GM18909 (cell line): Measurements from ENCODE around the gene SPATA31E1.

ENCODE experiments used
- ATAC-seq: cut with Tn5 transposase; IDR thresholded peaks from one replicate; pipeline ENCODE4 v1.9.1; 2021; ENCODE audit warnings: mild to moderate bottlenecking; ENCODE audit not compliant: unreplicated experiment, poor library complexity

SPATA31E1 gene

DNA sequence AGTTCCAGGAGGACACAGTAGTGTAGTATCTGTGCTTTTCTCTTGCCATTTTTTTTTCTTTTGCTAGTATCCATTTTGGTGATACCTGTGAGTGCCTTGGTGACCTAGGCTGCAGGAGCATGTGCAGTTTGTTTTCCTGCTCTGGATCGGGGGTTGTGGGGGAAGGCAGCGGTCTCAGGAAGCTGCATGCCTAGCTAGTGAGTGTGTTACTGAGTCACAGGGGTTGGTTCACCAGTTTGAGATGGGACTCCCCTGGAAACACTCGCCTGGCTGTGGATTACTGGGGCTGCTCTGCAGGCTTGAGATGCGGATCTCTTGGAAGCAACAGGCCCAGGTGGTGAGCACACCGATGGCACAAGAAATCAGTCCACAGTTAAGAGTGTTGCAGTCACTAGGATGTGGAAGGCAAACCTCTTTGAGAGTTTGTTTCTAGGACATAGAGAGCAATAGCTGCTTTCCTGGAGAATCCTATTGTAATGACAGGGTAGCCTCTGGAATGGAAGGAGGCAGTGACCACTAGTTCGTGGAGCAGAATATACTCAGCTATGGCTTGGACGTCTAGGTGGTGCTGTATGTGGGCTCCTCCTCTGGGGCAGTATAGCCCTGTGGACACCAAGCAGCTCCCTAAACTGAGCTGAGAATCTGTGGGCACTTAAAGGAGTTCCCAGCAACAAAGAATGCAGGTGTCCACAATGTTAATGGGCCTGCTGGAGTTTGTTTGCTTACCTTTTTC, 20.0 kb upstream of the SPATA31E1 start:
- no peak for ATAC-seq

GRCh38 chr9:87863882-87864465, 18.7 kb upstream of the SPATA31E1 start:
- ATAC-seq = no peak

DNA sequence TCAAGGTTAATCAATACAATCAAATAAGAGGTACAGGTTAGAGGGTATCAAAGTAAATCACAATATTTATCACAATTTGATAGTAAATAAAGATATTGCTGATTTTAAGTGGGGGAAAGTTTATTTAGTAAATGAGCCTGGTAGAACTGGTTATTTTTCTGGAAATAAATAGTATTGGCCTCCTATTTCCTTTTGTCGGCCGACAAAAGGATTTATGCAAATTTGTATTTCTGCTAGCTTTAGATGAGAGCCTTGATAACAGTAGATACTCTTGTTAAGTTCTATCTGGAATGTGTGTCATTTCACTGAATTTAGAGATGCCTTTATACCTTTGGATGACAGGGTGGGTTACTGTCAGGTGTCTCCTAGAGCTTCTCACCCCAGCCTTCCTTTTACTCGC, 17.8 kb upstream of the SPATA31E1 start:
- no peak for ATAC-seq

DNA sequence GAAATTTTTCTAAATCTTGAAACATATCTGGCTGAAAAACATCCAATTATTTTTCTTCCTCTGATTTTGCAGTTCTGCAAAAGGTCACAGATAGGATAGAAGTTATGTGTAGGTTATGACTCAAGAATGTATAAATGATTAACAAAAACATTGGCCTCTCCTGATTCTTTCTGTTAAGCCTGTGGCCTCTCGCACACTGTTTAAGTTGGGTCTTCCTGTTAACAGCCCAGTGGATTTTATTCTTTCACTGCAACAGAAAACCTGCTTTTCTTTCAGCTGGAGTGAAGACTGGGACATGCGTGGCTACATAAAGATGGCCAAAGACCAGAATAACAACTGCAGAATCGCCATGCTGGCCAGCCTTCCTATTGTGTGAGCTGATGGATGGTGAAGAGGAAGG, 17.1 kb upstream of the SPATA31E1 start:
- ATAC-seq = no peak

DNA sequence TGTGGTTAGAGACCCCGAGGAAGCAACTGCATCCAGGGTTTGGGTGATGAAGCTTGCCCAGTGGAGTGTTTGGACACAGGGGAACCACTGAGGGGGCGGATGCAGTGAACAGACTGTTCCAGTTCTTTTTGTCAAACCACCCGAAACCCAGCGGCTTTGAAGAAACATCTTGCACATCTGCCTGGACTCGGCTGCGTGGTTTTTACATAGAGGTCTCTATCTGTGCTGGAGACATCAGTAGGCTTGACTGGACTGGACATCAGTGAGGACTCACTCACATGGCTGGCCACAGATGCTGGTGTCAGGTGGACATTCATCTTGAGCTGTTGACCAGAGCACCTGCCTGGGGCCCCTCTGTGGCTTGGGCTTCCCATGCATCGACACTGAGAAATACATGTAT, 15.3 kb upstream of the SPATA31E1 start:
- no peak for ATAC-seq

GRCh38 chr9:87868175-87868574, 14.5 kb upstream of the SPATA31E1 start:
- ATAC-seq = no peak

GRCh38 chr9:87868635-87869034, 14.0 kb upstream of the SPATA31E1 start:
- no peak for ATAC-seq

- ATAC-seq = no peak
Observed at GRCh38 chr9:87869082-87869481, 13.6 kb upstream of the SPATA31E1 start.

- no peak for ATAC-seq
Observed at GRCh38 chr9:87871425-87872078, 11.1 kb upstream of the SPATA31E1 start.

DNA sequence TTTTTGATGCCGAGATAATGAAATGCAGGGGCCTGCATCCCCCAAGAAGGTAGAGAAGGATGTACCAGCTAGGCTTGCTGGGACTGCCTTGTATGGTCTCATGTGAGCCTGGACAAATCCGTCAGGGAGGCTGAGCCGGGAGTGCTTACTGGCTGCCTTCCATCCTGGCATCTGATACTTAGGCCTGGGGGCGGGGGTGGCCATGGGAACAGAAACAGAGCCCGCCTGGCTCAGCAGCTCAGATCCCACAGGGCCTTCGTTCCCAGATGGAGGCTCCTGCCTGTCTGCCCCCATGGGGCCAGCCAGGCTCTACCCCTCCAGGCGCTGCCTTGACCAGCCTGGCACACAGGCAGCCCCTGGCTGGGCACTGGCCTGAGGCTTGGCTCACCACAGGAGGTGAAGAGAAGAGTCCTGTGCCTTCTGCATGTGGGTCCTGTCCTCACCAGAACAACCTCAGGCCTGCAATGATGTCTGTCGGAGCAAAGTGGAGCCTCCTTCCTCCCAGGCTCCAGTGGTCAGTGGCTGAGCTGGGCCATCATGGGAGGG, 10.5 kb upstream of the SPATA31E1 start:
- ATAC-seq = no peak

GRCh38 chr9:87873607-87874303, 8.9 kb upstream of the SPATA31E1 start:
- ATAC-seq = no peak

DNA sequence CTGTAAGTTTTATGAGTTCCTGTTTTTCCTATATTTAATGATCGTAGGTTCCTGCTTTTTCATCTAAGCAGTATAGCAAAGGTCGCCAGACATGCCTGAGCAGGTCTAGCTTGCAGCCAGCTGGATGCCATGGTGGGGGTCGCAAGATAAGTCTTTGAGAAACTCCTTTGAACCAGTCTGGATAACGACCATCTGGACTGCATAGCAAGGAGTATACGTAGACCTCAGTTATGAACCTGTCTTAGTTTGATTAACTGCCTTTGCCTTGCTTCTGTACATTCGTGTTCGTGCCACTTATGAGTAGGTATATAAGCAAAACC, 8.4 kb upstream of the SPATA31E1 start:
- ATAC-seq = no peak

GRCh38 chr9:87875060-87875459, 7.6 kb upstream of the SPATA31E1 start:
- ATAC-seq = no peak

DNA sequence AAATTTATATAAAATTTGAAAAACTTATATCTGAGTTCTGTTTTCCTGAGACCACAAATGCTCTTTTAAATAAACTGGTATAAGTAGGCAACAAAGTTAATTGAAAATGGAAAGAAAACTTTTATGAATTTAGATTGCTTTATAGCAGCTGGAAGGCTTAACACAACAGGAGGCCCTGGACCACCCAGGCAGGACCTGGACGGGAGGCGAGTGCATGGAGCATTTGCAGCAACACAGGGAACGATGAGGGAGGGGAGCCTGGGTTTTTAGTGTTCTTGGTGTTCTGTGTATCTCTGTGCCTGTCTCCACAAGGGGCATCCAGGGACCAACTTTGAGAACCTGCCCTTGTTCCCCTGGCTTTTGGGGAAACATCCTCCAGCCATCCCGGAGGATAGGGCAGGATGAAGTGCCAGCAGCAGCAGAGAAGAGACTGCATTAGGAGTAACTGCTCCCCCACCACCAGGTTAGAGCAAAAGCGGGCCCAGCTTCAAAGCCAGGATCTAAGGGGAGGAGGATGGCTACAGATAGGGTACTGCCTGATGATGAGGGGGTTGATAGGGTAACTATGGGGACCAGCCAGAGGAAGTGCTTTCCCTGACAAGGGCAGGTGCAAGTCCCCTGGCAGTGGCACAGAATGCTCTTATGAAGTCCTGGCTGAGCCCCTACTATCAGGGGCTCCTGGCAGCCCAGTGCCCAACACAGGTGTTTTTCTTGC, 6.7 kb upstream of the SPATA31E1 start:
- ATAC-seq = no peak

DNA sequence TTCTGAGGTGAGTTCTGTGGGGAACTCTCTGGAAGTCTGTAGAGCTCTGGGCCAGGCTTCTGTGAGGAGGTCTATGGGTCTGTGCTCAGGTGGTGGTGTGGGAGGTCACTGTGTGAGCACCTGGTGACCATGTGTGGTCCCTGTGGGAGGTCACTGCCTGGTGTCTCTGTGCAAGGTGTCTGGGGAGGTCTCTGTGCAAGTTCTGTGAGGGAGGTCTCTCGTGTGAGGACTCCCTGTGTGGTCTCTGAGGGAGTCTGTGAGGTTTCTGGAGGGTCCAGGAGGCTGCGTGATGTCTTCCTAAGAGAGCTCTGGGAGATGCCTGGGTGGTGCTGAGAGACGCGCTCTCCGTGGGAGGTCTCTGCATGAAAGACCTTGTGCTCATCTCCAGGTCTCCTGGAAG, 6.0 kb upstream of the SPATA31E1 start:
- no peak for ATAC-seq

- no peak for ATAC-seq
Observed at GRCh38 chr9:87878989-87879511, 3.6 kb upstream of the SPATA31E1 start.

- no peak for ATAC-seq
Observed at GRCh38 chr9:87880116-87880515, 2.6 kb upstream of the SPATA31E1 start.

DNA sequence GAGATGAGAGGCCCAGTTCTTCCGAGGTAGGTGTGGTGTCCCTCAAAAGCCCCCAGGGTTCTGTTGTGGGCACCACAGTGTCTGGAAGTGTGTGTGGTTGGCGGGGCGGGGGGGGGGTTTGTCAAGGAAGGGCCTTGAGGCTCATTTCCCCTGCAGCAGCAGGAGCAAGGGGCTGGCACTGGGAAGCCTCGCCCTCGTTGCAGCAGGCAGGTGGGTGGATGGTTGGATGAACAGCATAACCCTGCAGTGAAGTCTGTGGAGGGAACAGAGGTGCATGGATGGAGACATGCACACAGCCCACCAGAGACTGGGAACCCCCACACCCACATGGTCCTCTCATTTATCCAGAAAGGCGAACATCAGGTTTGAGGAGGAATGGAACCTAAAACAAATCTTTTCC, 2.0 kb upstream of the SPATA31E1 start:
- no peak for ATAC-seq

- no peak for ATAC-seq
Observed at GRCh38 chr9:87883274-87883673, 597 bp downstream of the SPATA31E1 start.

DNA sequence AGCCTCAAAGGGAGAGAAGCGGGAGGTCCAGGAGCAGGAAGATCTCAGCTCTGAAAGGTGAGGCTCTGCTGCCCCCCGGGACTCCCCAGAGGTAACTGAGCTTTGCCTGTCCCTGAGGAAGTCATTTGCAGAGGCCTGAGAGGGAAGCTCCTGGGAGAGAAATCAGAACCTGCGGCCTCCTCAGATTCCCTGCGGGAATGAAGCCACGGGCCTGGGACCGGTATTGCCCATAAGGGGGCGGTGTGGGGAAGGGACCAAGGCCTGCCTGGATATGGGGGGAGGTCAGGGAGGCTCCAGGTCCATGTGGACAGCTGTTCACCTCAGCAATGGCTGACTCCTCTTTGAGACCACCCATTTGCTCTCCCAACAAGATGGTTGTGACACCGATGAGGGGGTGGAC, 1.3 kb downstream of the SPATA31E1 start:
- ATAC-seq = no peak
